Activated naive CD8-positive, alpha-beta T cell treated with anti-CD3 and anti-CD28 coated beads for 36 hours (primary cell): Measurements from ENCODE around the gene DNAJC25. TPM values are rescaled to one million over a fixed set of nuclear protein-coding genes. Genes with fewer than 3 reads are reported as not detected.
"Not testable (repeated sequence)": the region's sequence is repeated elsewhere in the genome, so short reads cannot be mapped to it uniquely, and the experiment has no call there.

ENCODE experiments used
- DNase-seq: peaks from one replicate; pipeline ENCODE4 v3.0.0; 2021
- H3K27ac Mint-ChIP-seq: one replicate; pipeline ENCODE4 v1.8.0; 2022; ENCODE audit warnings: mild to moderate bottlenecking, moderate library complexity, mixed read lengths
- H3K27me3 Mint-ChIP-seq: one replicate; pipeline ENCODE4 v1.8.0; 2022; ENCODE audit warnings: mild to moderate bottlenecking, mixed read lengths
- H3K36me3 Mint-ChIP-seq: one replicate; pipeline ENCODE4 v1.8.0; 2021; ENCODE audit warnings: mild to moderate bottlenecking, mixed read lengths
- H3K4me1 Mint-ChIP-seq: one replicate; pipeline ENCODE4 v1.8.0; 2021; ENCODE audit warnings: mixed read lengths
- H3K4me3 Mint-ChIP-seq: one replicate; pipeline ENCODE4 v1.8.0; 2022; ENCODE audit warnings: mild to moderate bottlenecking, moderate library complexity, mixed read lengths
- H3K9me3 Mint-ChIP-seq: one replicate; pipeline ENCODE4 v1.8.0; 2022; ENCODE audit warnings: mixed read lengths
- total RNA-seq, 2 experiments: library from RNA; stranded (reverse); gene quantifications; one replicate each; pipeline ENCODE4 v1.2.3, GENCODE V29; 2021

The DNAJC25 gene
- total RNA-seq, 2 experiments from 2014 or later = 6.4 to 6.5 TPM

DNA sequence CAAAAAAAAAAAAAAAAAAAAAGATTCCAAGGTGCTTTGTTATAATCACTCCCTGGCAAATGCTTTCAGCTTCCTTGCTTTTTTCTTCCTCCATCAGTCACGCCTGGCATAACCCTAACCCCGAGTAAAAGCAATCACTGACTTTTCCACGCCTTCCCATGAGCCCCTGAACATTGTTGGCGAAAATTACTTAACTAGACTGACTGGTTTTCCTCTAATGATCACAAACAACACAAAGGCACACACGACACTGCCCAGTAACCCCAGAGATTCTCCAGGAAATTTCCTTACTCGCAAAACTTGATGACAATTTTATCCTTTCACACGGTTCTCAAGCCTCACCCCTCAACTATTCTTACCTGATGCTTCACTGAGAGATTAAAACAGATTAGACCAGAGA lies 20.3 kb upstream of the DNAJC25 start:
- Mint-ChIP-seq H3K27ac (no peak overlapping the region), H3K36me3 (no peaks in the 10 kb centered on the region), H3K4me3 (no peak overlapping the region), H3K4me1 (no peaks in the 10 kb centered on the region), H3K27me3 (peaks cover 27% of the 10 kb centered on the region), H3K9me3 (no peaks in the 10 kb centered on the region)
- DNase-seq = no peak

DNA sequence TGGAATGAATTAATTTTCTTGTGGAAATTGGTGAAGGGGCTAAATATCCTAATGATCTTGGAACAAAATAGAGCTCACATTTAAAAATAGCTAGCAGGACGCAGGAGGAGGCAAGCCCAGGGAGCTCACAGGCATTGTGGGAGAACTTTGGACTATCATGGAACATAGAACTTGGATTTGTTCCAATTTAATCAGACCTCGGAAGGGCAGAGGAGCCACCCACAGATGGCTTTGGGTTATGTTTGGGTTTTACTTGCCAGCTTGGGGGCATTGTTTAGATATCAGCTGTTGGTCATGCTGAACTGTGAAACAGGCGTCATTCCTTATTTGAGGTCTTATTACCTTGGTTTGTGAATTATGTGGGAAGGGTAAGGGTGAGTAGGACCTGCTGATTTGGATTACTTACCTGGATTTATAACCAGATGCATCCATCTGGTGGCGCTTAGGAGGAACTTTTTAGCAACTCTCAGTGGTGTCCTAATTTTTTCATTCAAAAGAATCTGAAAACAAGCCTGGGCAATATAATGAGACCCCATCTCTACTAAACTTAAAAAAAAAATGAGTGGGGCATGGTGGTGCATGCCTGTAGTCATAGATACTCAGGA lies 17.6 kb upstream of the DNAJC25 start:
- Mint-ChIP-seq H3K9me3 (no peaks in the 10 kb centered on the region), H3K4me3 (no peak overlapping the region), H3K27me3 (peaks cover 27% of the 10 kb centered on the region), H3K4me1 (no peaks in the 10 kb centered on the region), H3K36me3 (no peaks in the 10 kb centered on the region), H3K27ac (no peak overlapping the region)
- DNase-seq = no peak

DNA sequence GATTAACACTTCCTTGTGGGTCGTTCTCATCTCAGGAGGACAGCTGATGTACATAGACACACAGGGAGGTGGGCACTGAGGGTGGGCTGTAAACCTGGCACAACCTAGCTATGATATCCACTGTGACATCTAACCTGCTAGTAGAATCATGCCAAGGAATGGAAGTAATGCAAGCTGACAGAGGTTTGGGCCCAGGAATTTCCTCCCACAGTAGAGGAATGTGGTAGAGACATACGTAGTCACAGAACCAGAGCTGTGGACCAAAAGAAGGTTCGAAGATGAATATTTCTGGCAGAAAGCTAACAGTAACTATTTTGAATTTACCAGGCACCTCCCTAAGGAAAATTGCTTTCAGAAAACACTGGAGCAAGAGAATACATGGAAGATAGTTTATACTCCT lies 15.2 kb upstream of the DNAJC25 start:
- H3K4me3 Mint-ChIP-seq = no peak overlapping the region
- H3K27me3 Mint-ChIP-seq = peaks cover 17% of the 10 kb centered on the region
- no peak overlapping the region for H3K27ac Mint-ChIP-seq
- DNase-seq = no peak
- H3K4me1 Mint-ChIP-seq = no peaks in the 10 kb centered on the region
- H3K9me3 Mint-ChIP-seq = no peaks in the 10 kb centered on the region
- H3K36me3 Mint-ChIP-seq = no peaks in the 10 kb centered on the region

DNA sequence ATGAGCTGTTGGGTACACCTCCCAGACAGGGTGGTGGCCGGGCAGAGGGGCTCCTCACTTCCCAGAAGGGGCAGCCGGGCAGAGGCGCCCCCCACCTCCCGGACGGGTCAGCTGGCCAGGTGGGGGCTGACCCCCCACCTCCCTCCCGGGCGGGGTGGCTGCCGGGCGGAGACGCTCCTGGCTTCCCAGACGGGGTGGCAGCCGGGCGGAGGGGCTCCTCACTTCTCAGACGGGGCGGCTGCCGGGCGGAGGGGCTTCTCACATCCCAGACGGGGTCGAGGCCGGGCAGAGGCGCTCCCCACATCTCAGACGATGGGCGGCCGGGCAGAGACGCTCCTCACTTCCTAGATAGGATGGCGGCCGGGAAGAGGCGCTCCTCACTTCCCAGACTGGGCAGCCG lies 13.8 kb upstream of the DNAJC25 start:
- H3K27ac Mint-ChIP-seq, H3K9me3 Mint-ChIP-seq, H3K4me3 Mint-ChIP-seq, H3K36me3 Mint-ChIP-seq, H3K4me1 Mint-ChIP-seq, DNase-seq: not testable (repeated sequence)
- H3K27me3 Mint-ChIP-seq = peaks cover 22% of the 10 kb centered on the region

DNA sequence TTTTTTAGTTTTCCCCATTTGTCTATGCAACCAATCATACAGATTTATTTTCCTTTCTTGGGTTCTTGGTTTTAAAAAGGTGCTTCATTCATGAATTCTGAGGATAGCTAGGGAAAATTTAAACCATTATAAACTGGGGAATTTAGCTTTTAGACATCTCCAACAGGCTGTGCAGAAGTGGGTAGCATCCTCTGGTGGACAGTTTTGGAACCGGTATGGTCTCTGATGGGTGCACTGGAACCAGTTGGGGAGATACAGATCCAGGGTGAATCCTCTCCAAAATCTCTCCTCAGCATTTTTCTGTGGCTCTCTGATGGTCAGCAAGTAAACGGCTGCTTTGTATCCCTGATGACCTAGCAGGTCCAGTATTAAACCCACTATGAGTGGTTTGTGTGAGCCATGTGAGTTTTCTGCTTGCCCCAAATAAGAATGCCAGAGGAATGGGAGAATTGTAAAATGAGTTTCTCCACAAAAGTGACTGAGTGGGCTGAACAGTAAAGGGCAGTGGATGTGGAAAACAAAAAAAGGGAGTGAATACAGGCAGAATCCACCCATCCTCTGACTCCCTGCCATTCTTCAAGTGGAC lies 9.1 kb upstream of the DNAJC25 start:
- H3K36me3 Mint-ChIP-seq = no peaks in the 10 kb centered on the region
- DNase-seq = peak; percentile 10
- no peaks in the 10 kb centered on the region for H3K4me1 Mint-ChIP-seq
- no peak overlapping the region for H3K4me3 Mint-ChIP-seq
- H3K9me3 Mint-ChIP-seq = no peaks in the 10 kb centered on the region
- H3K27ac Mint-ChIP-seq = no peak overlapping the region
- peaks cover 21% of the 10 kb centered on the region for H3K27me3 Mint-ChIP-seq

DNA sequence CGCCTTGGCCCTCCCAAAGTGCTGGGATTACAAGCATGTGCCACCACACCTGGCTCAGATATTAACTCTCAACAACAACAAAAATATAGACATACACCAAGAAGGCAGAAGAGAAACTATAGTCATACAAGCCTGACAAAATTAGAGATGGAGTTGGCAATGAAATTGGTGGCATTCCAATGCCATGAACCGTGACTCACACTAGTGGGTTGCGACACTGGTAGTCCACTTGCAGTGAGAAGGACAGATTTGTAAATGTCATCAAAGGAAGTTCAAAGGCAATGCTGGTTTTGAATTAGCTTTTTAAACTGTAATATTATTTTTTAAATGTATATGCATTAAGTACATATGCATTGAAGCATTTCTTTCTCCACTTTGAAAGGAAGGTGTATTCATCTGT lies 8.5 kb upstream of the DNAJC25 start:
- Mint-ChIP-seq H3K4me1 (no peaks in the 10 kb centered on the region), H3K27ac (no peak overlapping the region), H3K36me3 (no peaks in the 10 kb centered on the region), H3K9me3 (no peaks in the 10 kb centered on the region), H3K4me3 (no peak overlapping the region), H3K27me3 (peaks cover 21% of the 10 kb centered on the region)
- DNase-seq = no peak

DNA sequence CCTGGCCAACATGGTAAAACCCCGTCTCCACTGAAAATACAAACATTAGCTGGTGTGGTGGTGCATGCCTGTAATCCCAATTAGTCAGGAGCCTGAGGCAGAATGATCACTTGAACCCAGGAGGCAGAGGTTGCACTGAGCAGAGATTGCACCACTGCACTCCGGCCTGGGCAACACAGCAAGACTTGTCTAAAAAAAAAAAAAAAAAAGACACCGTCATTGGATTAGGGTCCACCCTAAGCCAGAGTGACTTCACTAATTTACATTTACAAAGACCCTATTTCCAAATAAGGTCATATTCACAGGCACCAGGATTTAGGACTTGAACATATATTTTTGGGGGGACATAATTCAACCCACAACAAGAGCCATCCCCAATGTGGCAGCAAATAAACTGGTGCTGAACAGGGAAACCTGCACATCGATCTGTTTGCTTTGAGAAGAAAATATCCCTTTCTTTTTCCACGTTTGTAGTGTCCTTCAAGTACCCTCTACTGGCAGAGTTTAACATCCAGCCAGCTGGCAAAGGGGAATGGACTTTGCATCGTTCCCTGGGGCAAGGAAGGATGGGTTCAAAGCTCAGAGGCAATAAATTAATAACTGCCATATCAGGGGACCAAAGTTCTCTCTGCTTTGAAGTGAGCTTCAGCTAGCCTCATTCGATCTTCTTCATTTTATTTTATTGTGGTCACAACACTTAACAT lies 3.7 kb upstream of the DNAJC25 start:
- no peak for DNase-seq
- Mint-ChIP-seq H3K27me3 (peaks cover 10% of the 10 kb centered on the region), H3K4me1 (peaks cover 8% of the 10 kb centered on the region), H3K9me3 (no peaks in the 10 kb centered on the region), H3K36me3 (peaks cover 9% of the 10 kb centered on the region), H3K27ac (no peak overlapping the region), H3K4me3 (no peak overlapping the region)

DNA sequence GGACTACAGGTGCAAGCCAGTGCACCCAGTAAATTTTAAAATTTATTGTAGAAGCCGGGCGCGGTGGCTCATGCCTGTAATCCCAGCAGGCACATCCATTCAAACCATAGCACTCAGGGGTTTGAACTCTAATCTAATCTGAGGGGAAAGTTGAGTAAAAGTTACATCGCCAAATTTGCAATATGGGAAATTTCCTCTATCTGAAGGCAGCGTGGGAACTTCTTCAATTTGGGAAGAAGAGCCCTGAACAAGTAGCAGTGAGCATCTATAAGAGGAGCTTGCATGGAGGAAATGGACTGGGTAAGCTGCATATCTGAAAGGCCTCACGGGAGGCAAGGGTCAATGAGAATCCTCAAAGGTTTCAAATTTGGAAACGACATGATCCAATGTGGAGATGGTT lies 2.7 kb upstream of the DNAJC25 start:
- no peak for DNase-seq
- Mint-ChIP-seq H3K4me1 (peaks cover 18% of the 10 kb centered on the region), H3K27me3 (peaks cover 1% of the 10 kb centered on the region), H3K4me3 (no peak overlapping the region), H3K9me3 (no peaks in the 10 kb centered on the region), H3K27ac (no peak overlapping the region), H3K36me3 (peaks cover 19% of the 10 kb centered on the region)

DNA sequence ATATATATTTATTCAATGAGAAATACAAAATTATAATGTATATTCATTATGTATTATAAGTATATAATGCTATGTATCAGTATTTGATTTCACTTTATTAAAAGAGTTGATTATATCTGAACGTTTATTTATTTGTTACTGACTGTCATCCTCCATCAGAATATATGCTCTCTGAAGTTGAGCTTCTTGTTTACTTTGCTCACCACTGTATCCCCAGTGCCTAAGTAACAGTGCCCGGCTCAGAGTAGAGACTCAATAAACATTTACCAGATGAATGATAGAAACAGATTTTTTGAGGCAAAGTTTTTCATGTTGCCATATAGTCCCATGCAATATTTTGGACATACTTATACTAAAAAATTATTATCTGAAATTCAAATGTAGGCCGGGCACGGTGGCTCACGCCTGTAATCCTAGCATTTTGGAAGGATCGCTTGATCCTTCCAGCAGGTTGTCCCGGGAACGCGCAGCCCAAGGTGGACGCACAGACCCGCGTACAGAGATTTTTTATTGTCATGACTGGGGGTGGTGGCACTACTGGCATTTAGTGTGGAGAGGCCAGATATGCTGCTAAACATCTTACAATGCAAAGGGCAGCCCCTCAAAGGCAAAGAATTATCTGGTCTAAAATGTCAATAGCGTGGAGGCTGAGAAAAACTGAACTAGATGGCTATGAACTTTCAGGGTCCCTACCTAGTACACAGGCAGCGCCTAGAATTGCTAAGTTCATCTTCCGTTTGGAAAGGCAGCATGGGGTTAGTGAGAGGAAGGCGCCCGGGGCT lies 761 bp upstream of the DNAJC25 start:
- no peaks in the 10 kb centered on the region for H3K9me3 Mint-ChIP-seq
- no peaks in the 10 kb centered on the region for H3K27me3 Mint-ChIP-seq
- peaks cover 36% of the 10 kb centered on the region for H3K4me1 Mint-ChIP-seq
- H3K27ac Mint-ChIP-seq = peak overlapping the region; percentile 94
- H3K36me3 Mint-ChIP-seq = peaks cover 37% of the 10 kb centered on the region
- H3K4me3 Mint-ChIP-seq = peak overlapping the region; percentile 99
- peak; percentile 2 for DNase-seq

DNA sequence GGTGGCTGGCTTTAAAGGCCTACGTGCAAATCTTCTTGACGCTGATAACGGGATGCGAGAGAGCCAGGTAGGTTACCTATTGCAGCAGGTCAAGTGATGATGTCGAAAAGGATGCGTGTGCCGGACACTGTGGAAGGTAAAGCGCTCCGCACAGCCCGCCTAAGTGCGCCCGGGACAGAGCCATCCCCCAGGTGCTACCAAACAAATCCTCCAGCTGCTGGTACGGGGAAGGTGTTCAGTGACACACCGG lies 245 bp upstream of the DNAJC25 start:
- H3K9me3 Mint-ChIP-seq = no peaks in the 10 kb centered on the region
- H3K36me3 Mint-ChIP-seq = peaks cover 37% of the 10 kb centered on the region
- H3K4me3 Mint-ChIP-seq = peak overlapping the region; percentile 99
- H3K27ac Mint-ChIP-seq = peak overlapping the region; percentile 94
- no peak for DNase-seq
- H3K27me3 Mint-ChIP-seq = no peaks in the 10 kb centered on the region
- H3K4me1 Mint-ChIP-seq = peaks cover 40% of the 10 kb centered on the region

DNA sequence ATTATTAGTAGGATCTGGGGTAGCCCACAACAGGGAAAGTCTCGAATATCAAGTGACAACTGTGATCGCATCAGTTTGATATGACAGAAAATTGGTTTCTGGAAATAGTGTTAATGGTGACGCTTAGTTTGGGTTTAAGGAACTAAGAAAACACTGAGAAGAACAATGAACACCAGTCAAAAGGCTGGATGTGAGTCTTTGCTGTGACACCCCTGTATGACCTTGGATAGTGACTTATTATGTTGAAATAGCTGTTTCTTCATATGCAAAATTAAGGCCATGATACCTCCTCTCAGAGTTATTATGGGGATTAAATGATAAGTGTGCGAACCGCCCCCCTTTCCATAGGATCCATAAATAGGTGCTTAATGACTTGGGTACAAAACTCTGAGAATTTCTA lies 926 bp downstream of the DNAJC25 start:
- H3K9me3 Mint-ChIP-seq = no peaks in the 10 kb centered on the region
- no peaks in the 10 kb centered on the region for H3K27me3 Mint-ChIP-seq
- peaks cover 42% of the 10 kb centered on the region for H3K4me1 Mint-ChIP-seq
- no peak for DNase-seq
- peaks cover 37% of the 10 kb centered on the region for H3K36me3 Mint-ChIP-seq
- H3K27ac Mint-ChIP-seq = peak overlapping the region; percentile 91
- H3K4me3 Mint-ChIP-seq = peak overlapping the region; percentile 99

DNA sequence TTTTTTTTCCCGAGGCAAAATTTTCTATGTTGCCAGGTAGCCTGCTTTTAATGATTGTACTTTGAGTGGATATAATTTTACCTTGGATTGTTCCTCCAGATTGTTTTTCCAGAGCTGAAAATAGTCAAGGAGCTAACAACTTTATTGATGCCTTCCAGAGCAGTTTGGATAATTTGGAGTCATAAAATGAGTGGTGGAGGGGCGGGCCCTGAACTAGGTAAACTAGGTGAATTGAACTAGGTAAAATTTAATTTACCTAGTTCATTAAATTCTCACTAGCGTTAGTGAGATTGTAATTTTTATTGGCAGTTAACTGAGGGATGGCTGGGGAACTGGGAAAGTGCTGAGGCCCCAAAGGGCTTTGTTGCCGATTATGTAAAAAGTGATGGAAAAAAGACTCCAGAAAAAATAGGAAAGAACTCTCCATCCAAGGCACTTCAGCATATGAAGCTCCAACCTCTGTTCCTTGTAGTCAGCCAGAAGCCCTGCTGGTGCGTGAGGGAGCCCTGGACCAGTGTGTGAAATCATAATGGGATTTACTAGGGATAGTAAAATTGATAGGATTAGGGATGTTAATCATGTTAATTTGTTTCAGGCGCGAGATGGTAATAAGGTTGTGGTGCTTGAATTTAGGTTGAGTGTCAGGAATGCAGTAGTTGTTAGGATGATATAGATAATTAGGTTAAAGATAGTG lies 1.7 kb downstream of the DNAJC25 start:
- H3K27ac Mint-ChIP-seq = no peak overlapping the region
- H3K27me3 Mint-ChIP-seq = no peaks in the 10 kb centered on the region
- H3K4me3 Mint-ChIP-seq = peak overlapping the region; percentile 99
- peaks cover 37% of the 10 kb centered on the region for H3K36me3 Mint-ChIP-seq
- no peak for DNase-seq
- no peaks in the 10 kb centered on the region for H3K9me3 Mint-ChIP-seq
- peaks cover 42% of the 10 kb centered on the region for H3K4me1 Mint-ChIP-seq

DNA sequence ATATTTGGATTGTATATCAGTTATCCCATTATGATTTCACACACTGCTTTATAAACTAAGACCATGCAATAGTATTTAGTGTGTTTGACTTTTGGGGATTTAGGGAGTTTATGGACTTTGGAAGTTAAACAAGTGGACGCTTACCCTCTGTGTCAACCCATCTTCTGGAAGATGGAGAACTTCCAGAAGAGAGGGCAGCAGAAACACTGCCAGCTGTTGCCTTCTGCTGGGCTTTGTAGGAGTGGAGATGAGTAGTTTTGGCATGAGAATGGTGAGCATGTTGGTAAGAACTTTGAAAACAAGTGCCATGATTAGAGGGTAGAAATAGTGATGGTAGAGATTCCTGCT lies 2.2 kb downstream of the DNAJC25 start:
- Mint-ChIP-seq H3K27ac (no peak overlapping the region), H3K27me3 (no peaks in the 10 kb centered on the region), H3K4me1 (peaks cover 42% of the 10 kb centered on the region), H3K36me3 (peaks cover 37% of the 10 kb centered on the region), H3K9me3 (no peaks in the 10 kb centered on the region), H3K4me3 (peak overlapping the region; percentile 99)
- no peak for DNase-seq

DNA sequence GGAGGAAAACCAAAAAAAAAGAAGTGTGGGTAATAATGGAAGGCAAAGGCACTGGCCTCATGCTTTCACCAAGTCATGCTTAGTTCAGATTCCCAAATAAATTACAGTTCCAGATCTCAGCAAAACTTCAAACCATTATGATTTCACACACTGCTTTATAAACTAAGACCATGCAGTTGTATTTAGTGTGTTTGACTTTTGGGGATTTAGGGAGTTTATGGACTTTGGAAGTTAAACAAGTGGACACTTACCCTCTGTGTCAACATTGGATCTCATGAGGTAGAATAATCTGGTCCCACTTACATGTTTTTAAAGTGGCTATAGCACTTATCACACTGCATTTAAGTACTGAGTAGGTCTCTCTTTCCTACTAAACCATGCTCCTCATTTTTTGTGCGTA lies 3.7 kb downstream of the DNAJC25 start:
- Mint-ChIP-seq H3K27ac (no peak overlapping the region), H3K4me3 (no peak overlapping the region), H3K27me3 (no peaks in the 10 kb centered on the region), H3K36me3 (peaks cover 37% of the 10 kb centered on the region), H3K9me3 (no peaks in the 10 kb centered on the region), H3K4me1 (peaks cover 42% of the 10 kb centered on the region)
- DNase-seq = no peak

DNA sequence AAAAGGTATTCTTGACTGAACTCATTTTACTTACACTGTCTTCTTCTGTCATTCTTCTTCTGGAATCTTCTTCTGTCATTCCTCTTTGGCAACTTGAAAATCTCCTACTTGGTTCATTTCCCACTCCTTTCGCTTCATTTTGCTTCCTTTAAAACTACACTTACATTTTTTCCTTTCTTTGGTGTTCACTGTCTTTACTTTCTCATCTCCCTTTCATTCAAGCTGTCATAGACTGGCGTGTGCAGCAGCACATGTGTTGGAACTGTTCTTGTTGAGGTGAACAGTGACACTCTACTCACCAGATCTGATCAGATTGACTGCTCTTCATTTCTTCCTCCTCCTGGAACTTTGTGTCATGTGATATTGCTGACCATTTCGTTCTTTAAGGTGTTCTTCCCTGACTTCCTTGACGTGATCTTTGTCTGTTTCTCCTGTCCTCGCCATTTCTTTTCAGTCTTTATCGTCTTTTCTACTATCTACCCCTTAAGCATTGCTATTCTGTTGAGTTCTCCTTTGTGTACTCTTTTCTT lies 6.4 kb downstream of the DNAJC25 start:
- H3K4me1 Mint-ChIP-seq = peaks cover 34% of the 10 kb centered on the region
- H3K4me3 Mint-ChIP-seq = no peak overlapping the region
- peaks cover 28% of the 10 kb centered on the region for H3K36me3 Mint-ChIP-seq
- H3K27ac Mint-ChIP-seq = no peak overlapping the region
- H3K9me3 Mint-ChIP-seq = no peaks in the 10 kb centered on the region
- no peak for DNase-seq
- H3K27me3 Mint-ChIP-seq = no peaks in the 10 kb centered on the region
